SK-N-SH (cell line): ENCODE measurements around the gene SEMA3D.

Experiments
- CHD2 ChIP-seq: fragments of 150-350 bp; IDR thresholded peaks from 2 replicates; pipeline ENCODE4 v1.6.1; 2018; ENCODE audit warnings: low read length; ENCODE audit not compliant: partially characterized antibody
- CTCF ChIP-seq: fragments of 200-600 bp; sonication (generic); IDR thresholded peaks from 2 replicates; pipeline ENCODE4 v1.6.1; 2017; ENCODE audit warnings: antibody characterized with exemption, mild to moderate bottlenecking, moderate library complexity
- GATA2 ChIP-seq: sonication (generic); formaldehyde crosslinking; IDR thresholded peaks from 2 replicates; pipeline ENCODE4 v1.5.0; 2020; ENCODE audit warnings: mild to moderate bottlenecking, missing genetic modification reagents
- IRF3 ChIP-seq: fragments of 150-350 bp; IDR thresholded peaks from 2 replicates; pipeline ENCODE4 v1.6.1; 2016; ENCODE audit warnings: mild to moderate bottlenecking, low read depth, low read length
- MAX ChIP-seq: IDR thresholded peaks from 2 replicates; pipeline ENCODE4 v1.4.0; 2012; ENCODE audit warnings: low read depth
- RAD21 ChIP-seq: IDR thresholded peaks from 2 replicates; pipeline ENCODE4 v1.6.1; 2012; ENCODE audit warnings: mild to moderate bottlenecking, low read length
- REST ChIP-seq: IDR thresholded peaks from 2 replicates; pipeline ENCODE4 v1.6.1; 2012; ENCODE audit warnings: mild to moderate bottlenecking, low read depth, low read length, moderate library complexity
- SIN3A ChIP-seq: IDR thresholded peaks from 2 replicates; pipeline ENCODE4 v1.6.1; 2012; ENCODE audit warnings: low read depth, mild to moderate bottlenecking, low read length, moderate library complexity, borderline replicate concordance
- USF2 ChIP-seq: fragments of 150-350 bp; IDR thresholded peaks from 2 replicates; pipeline ENCODE4 v1.6.1; 2017; ENCODE audit warnings: antibody characterized with exemption, low read length, low read depth, borderline replicate concordance

- TF ChIP-seq CTCF (no peak), SIN3A (no peak), IRF3 (no peak), REST (no peak), RAD21 (no peak), GATA2 (CRISPR knock-in tag) (no peak), MAX (no peak), CHD2 (no peak), USF2 (no peak)
Observed at GRCh38 chr7:85133006-85133405, 53.9 kb downstream of the SEMA3D start.
